ENCODE measurements around the gene IL1A.

DNA sequence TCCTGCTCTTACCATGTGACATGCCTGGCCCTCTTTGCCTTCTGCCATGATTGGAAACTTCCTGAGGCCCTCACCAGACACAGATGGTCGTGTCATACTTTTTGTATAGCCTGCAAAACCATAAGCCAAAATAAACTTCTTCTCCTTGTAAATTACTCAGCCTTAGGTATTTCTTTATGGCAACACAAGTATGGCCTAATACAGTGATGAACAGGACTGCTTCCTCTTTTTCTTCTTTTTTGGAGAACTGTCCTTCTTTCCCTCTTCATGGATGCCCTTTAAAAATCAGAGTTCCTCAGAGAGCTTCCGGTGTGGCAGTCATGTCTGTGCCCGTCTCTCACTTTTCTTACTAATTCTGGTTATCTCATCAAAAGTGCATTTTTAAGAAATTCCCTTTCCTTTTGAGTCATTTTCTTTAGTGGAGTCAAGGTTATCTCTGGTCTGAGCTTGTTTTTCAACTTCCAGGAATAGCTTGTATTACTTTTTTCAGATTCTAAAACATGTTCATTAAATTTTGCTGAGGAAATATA, 9.2 kb upstream of the IL1A start:
- TF ChIP-seq, protein P1, sequence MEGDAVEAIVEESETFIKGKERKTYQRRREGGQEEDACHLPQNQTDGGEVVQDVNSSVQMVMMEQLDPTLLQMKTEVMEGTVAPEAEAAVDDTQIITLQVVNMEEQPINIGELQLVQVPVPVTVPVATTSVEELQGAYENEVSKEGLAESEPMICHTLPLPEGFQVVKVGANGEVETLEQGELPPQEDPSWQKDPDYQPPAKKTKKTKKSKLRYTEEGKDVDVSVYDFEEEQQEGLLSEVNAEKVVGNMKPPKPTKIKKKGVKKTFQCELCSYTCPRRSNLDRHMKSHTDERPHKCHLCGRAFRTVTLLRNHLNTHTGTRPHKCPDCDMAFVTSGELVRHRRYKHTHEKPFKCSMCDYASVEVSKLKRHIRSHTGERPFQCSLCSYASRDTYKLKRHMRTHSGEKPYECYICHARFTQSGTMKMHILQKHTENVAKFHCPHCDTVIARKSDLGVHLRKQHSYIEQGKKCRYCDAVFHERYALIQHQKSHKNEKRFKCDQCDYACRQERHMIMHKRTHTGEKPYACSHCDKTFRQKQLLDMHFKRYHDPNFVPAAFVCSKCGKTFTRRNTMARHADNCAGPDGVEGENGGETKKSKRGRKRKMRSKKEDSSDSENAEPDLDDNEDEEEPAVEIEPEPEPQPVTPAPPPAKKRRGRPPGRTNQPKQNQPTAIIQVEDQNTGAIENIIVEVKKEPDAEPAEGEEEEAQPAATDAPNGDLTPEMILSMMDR (IDR thresholded peaks at IDR 0.05) = no peak
- TF ChIP-seq POLR2A (IDR thresholded peaks at IDR 0.05) (no peak), EP300 (IDR thresholded peaks at IDR 0.05) (no peak)
